OCI-LY7 (cell line): ENCODE data around the gene ZNF644. TPM values are rescaled to one million over a fixed set of nuclear protein-coding genes. Genes with fewer than 3 reads are reported as not detected.

Source experiments
- BruUV-seq: library from RNA; stranded (reverse); fragments of 400-500 nt; replicated peaks from 2 replicates; lab custom pipeline; 2021; lab: Mats Ljungman, UMichigan
- CTCF ChIA-PET: fragments of 300-600 bp; sonication (Branson Sonifier 250); formaldehyde crosslinking; loops from one replicate; lab custom pipeline; 2022; ENCODE audit warnings: antibody characterized with exemption; ENCODE audit not compliant: unreplicated experiment; lab: Charles Lee
- POLR2A ChIA-PET: fragments of 300-600 bp; sonication (Branson Sonifier 250); formaldehyde crosslinking; loops from one replicate; lab custom pipeline; 2022; ENCODE audit warnings: antibody characterized with exemption; lab: Charles Lee
- DNase-seq: peaks from one replicate; pipeline ENCODE4 v3.0.0-alpha.2; 2015; ENCODE audit warnings: low spot score
- H2AFZ ChIP-seq: fragments of 200-600 bp; sonication (generic), shearing (Covaris generic); 2 replicates; pipeline ENCODE4 v1.6.1; 2014; ENCODE audit warnings: mild to moderate bottlenecking, antibody characterized with exemption, low read length, moderate library complexity
- H3K27ac ChIP-seq: fragments of 200-600 bp; sonication (generic); 2 replicates; pipeline ENCODE4 v1.5.1; 2014; ENCODE audit warnings: mixed run types, low read depth, mild to moderate bottlenecking, moderate library complexity, low read length, inconsistent platforms; ENCODE audit not compliant: poor library complexity, severe bottlenecking
- H3K36me3 ChIP-seq: fragments of 200-600 bp; sonication (generic); 2 replicates; pipeline ENCODE4 v1.6.1; 2014; ENCODE audit warnings: mild to moderate bottlenecking, antibody characterized with exemption, low read length, moderate library complexity, mixed read lengths; ENCODE audit not compliant: insufficient read depth
- H3K4me1 ChIP-seq: fragments of 200-600 bp; sonication (generic); 2 replicates; pipeline ENCODE4 v1.5.1; 2014; ENCODE audit warnings: mild to moderate bottlenecking, low read length; ENCODE audit not compliant: insufficient read depth, poor library complexity, severe bottlenecking
- H3K4me2 ChIP-seq: fragments of 200-600 bp; sonication (generic); 2 replicates; pipeline ENCODE4 v1.6.1; 2014; ENCODE audit warnings: mild to moderate bottlenecking, low read length
- H3K4me3 ChIP-seq: fragments of 200-600 bp; sonication (generic); 2 replicates; pipeline ENCODE4 v1.5.1; 2014; ENCODE audit warnings: mild to moderate bottlenecking, low read depth, low read length; ENCODE audit not compliant: poor library complexity, severe bottlenecking
- H3K79me2 ChIP-seq: fragments of 200-600 bp; sonication (generic); 2 replicates; pipeline ENCODE4 v1.6.1; 2016; ENCODE audit warnings: low read depth, mild to moderate bottlenecking, low read length, moderate library complexity, mixed read lengths; ENCODE audit not compliant: insufficient read depth
- H3K9me2 ChIP-seq: fragments of 200-600 bp; sonication (generic); 2 replicates; pipeline ENCODE4 v1.6.1; 2016; ENCODE audit warnings: mild to moderate bottlenecking, low read length, mixed read lengths; ENCODE audit not compliant: insufficient read depth
- H3K9me3 ChIP-seq: fragments of 200-600 bp; sonication (generic); 2 replicates; pipeline ENCODE4 v1.6.1; 2014; ENCODE audit warnings: mild to moderate bottlenecking, mixed run types, low read length, mixed read lengths
- H4K20me1 ChIP-seq: fragments of 200-600 bp; sonication (generic); 2 replicates; pipeline ENCODE4 v1.6.1; 2014; ENCODE audit warnings: mild to moderate bottlenecking, antibody characterized with exemption, low read length, moderate library complexity, mixed read lengths; ENCODE audit not compliant: insufficient read depth
- CTCF ChIP-seq: fragments of 200-600 bp; sonication (generic); conservative IDR thresholded peaks from 2 replicates; pipeline ENCODE4 v1.5.1; 2014; ENCODE audit warnings: mild to moderate bottlenecking, antibody characterized with exemption, low read length, moderate library complexity, mixed read lengths
- EZH2phosphoT487 ChIP-seq: fragments of 200-600 bp; sonication (generic); IDR thresholded peaks from 2 replicates; pipeline ENCODE4 v1.6.1; 2018; ENCODE audit warnings: low read depth, borderline replicate concordance, mild to moderate bottlenecking, mixed run types, antibody characterized with exemption, low read length, moderate library complexity, mixed read lengths
- intact Hi-C: fragments of 100-400 bp; cut with micrococcal nuclease; formaldehyde crosslinking; loops from one replicate; pipeline ENCODE4 v1.10.0; 2022; ENCODE audit not compliant: unreplicated experiment
- total RNA-seq, 2 experiments: library from RNA; depleted of rRNA in 1 of 2; stranded (reverse); fragments of >200 nt in 1 of 2; shearing (Covaris generic) in 1 of 2; gene quantifications; 2 replicates each; pipeline ENCODE4 v1.2.3, GENCODE V29; 2014 to 2022

ZNF644 gene
- total RNA-seq, 2 experiments from 2014 or later: 56.6 to 65.1 TPM

GRCh38 chr1:90977522-90977921 is 44.3 kb downstream of the ZNF644 start:
- Histone ChIP-seq H3K79me2 (peaks cover 64% of the 10 kb centered on the region; the same call in 1 of the 2 replicates), H3K36me3 (peaks cover 72% of the 10 kb centered on the region), H3K4me3 (no peak overlapping the region), H2AFZ (no peak overlapping the region), H3K27ac (no peak overlapping the region), H3K4me2 (no peak overlapping the region), H3K9me3 (no peaks in the 10 kb centered on the region; the same call in 1 of the 2 replicates), H4K20me1 (no peaks in the 10 kb centered on the region), H3K4me1 (no peaks in the 10 kb centered on the region), H3K9me2 (no peaks in the 10 kb centered on the region)
- CTCF ChIA-PET: no interaction called here
- intact Hi-C loops: no loop called here
- BruUV-seq: no TSS peak
- no peak for DNase-seq
- POLR2A ChIA-PET: no interaction called here
- TF ChIP-seq EZH2phosphoT487: no peak
- TF ChIP-seq CTCF: no peak

- Histone ChIP-seq H3K9me2 (no peaks in the 10 kb centered on the region), H2AFZ (no peak overlapping the region), H3K79me2 (peaks cover 64% of the 10 kb centered on the region; the same call in 1 of the 2 replicates), H3K4me2 (no peak overlapping the region), H3K4me3 (no peak overlapping the region), H3K9me3 (no peaks in the 10 kb centered on the region; the same call in 1 of the 2 replicates), H4K20me1 (no peaks in the 10 kb centered on the region), H3K27ac (no peak overlapping the region), H3K4me1 (no peaks in the 10 kb centered on the region), H3K36me3 (peaks cover 60% of the 10 kb centered on the region)
- BruUV-seq: no TSS peak
- ChIA-PET POLR2A (interaction anchor here (0.6 to 0.9 kb wide), 3 partner anchors 86 to 283 kb away, joined by 3 to 4 read pairs (median 3); no protein-coding TSS in a partner anchor), CTCF (no interaction called here)
- intact Hi-C loops: no loop called here
- TF ChIP-seq EZH2phosphoT487: no peak
- TF ChIP-seq CTCF: no peak
- no peak for DNase-seq
Measured at GRCh38 chr1:90973897-90974798, 47.7 kb downstream of the ZNF644 start.

GRCh38 chr1:90970208-90970607 is 51.6 kb downstream of the ZNF644 start:
- no TSS peak for BruUV-seq
- H3K36me3 ChIP-seq: peaks cover 30% of the 10 kb centered on the region
- H3K9me2 ChIP-seq: no peaks in the 10 kb centered on the region
- CTCF ChIA-PET: no interaction called here
- H4K20me1 ChIP-seq: no peaks in the 10 kb centered on the region
- intact Hi-C loops: no loop called here
- DNase-seq: no peak
- POLR2A ChIA-PET: no interaction called here
- H3K9me3 ChIP-seq: no peaks in the 10 kb centered on the region
- no peak overlapping the region for H2AFZ ChIP-seq
- TF ChIP-seq CTCF: no peak
- no peak for TF ChIP-seq EZH2phosphoT487
- no peak overlapping the region for H3K27ac ChIP-seq
- peaks cover 52% of the 10 kb centered on the region; the same call in 1 of the 2 replicates for H3K79me2 ChIP-seq
- H3K4me2 ChIP-seq: no peak overlapping the region
- H3K4me1 ChIP-seq: no peaks in the 10 kb centered on the region
- H3K4me3 ChIP-seq: no peak overlapping the region
